HG03064 (cell line): ENCODE measurements around the gene PRDM10.

Experiments
- ATAC-seq: cut with Tn5 transposase; IDR thresholded peaks from one replicate; pipeline ENCODE4 v1.9.1; 2021; ENCODE audit warnings: low read depth; ENCODE audit not compliant: unreplicated experiment

The PRDM10 gene

DNA sequence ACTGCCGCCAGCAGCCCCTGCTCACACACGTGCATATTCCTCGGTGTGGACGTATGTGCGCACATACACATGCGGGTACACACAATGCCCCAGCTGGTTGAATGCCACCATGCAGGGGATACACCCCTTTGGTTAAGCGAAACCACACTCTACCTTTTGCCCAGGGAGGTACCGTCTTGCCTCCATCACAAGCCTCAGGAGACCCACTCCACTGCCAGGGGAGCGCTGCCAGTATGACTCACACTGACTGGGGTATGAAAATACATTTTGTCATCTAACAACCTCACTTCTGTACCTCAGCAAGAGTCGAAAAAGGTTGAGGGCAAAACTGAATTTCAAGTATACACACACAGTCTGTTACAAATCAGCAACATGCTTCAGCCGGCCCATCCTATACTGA, 147.5 kb downstream of the PRDM10 start:
- no peak for ATAC-seq

DNA sequence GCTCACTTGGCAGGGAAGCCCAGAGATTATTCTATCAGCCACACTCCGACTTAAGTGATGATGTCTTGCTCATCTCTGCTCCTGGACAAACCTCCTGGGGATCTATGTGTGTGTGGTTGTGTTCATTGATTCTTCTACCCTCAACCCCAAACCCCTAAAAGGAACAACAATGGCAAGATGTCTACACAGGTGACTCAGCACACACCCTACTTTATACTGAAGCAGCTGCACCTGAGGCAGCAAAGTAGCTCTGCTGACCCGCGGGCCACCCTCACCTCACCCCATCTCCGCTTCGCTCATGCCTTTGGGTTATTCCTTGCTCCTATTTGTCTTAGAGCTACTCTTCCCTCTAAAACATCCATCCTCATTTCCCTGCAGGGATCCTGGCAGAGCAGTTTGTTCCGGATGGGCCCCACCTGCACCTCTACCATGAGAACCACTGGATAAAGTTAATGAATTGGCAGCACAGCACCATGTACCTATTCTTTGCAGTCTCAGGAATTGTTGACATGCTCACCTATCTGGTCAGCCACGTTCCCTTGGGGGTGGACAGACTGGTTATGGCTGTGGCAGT, 148.3 kb downstream of the PRDM10 start:
- ATAC-seq = no peak

DNA sequence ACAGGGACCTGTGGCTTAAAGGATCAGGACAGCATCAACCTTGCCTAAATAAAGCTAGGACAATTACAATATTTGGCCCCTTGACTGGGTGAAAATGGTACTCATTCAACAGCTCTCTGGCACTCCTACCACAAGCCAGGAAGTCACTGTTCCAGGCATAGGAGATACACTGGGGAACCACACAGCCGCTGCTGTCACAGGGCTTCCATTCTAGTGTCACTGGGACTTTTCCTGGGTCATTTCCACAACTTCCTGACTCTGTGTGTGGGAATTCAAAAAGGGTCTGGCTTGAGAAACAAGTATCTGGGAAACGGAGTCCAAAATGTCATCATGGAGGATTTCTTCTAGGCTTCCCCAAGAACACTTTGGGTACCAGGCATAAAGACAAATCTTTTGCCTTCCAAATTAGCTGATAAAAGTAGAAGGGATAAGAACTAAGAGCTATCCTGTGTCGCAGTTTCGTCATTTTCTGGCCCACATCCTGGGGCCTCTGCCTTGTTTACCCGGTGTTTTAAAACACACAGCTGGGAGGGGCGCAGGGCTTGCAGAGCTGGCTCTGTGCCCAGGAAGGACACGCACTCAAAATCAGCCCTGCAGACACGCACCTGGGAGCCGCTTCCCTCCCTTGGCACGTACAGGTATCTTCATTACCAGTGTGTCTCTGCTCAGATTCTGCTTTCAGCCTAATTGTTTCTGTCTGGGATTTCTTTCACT, 149.0 kb downstream of the PRDM10 start:
- no peak for ATAC-seq

DNA sequence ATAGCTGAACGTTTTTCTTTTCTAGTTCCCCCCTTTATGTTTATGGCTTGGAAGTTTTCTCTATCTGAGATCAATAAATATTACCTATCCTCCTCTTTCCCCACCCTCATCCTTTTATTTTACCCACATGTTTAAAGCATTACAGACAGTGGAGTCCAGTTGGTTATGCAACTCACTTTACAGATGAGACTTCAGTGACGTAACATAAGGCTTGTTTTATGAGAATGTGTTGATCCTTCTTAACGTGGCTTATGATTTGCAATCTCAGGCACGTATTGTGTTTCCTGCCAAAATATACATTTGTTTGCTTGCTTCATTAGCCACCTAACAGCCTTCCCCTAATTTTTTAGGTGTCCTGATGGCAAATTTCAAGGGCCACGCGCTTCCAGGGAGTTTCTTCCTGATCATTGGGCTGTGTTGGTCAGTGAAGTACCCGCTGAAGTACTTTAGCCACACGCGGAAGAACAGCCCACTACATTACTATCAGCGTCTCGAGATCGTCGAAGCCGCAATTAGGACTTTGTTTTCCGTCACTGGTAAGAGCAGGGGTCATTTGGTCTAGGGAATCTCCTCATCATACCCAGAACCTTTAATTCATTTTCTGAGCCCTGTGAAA, 150.4 kb downstream of the PRDM10 start:
- no peak for ATAC-seq
